Measurements from ENCODE around the gene ASIC4.

The ASIC4 gene

DNA sequence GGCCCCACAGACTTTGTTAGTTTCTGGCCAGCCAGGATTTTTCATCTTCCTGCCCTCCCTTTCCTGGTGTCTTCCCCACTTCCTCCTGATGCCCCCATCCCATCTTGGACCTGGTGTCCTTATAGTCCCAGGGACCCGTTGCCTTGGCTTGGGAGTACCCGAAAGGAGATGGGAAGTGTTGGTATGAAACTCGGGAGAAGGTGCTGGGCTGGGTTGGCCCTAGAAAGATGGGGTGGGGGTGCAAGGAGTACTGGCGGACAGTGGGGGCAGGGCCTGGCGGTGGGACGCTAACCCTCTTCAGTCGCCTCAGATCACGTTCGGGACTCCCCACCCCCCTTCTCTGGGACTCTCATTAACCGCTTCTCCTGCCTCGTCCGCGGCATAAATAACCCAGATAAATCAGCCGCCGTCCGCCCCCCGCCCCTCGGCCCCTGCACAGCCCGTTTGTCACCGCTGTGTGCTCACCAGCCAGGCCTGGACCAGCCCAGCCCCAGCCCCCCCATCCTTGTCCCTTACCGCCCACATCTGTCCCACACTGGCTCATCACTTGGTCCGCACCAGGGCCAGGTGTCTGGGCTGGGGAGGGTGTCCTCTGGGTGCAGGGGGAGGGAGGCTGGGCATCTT is 3.7 kb upstream of the ASIC4 start:
- DNase-seq (ENCODE audit: insufficient read length, low spot score) (no peak), FAIRE-seq (no peak)
- TF ChIP-seq, protein P1, sequence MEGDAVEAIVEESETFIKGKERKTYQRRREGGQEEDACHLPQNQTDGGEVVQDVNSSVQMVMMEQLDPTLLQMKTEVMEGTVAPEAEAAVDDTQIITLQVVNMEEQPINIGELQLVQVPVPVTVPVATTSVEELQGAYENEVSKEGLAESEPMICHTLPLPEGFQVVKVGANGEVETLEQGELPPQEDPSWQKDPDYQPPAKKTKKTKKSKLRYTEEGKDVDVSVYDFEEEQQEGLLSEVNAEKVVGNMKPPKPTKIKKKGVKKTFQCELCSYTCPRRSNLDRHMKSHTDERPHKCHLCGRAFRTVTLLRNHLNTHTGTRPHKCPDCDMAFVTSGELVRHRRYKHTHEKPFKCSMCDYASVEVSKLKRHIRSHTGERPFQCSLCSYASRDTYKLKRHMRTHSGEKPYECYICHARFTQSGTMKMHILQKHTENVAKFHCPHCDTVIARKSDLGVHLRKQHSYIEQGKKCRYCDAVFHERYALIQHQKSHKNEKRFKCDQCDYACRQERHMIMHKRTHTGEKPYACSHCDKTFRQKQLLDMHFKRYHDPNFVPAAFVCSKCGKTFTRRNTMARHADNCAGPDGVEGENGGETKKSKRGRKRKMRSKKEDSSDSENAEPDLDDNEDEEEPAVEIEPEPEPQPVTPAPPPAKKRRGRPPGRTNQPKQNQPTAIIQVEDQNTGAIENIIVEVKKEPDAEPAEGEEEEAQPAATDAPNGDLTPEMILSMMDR (IDR thresholded peaks at IDR 0.05; ENCODE audit: insufficient read depth, missing control alignments) = no peak

DNA sequence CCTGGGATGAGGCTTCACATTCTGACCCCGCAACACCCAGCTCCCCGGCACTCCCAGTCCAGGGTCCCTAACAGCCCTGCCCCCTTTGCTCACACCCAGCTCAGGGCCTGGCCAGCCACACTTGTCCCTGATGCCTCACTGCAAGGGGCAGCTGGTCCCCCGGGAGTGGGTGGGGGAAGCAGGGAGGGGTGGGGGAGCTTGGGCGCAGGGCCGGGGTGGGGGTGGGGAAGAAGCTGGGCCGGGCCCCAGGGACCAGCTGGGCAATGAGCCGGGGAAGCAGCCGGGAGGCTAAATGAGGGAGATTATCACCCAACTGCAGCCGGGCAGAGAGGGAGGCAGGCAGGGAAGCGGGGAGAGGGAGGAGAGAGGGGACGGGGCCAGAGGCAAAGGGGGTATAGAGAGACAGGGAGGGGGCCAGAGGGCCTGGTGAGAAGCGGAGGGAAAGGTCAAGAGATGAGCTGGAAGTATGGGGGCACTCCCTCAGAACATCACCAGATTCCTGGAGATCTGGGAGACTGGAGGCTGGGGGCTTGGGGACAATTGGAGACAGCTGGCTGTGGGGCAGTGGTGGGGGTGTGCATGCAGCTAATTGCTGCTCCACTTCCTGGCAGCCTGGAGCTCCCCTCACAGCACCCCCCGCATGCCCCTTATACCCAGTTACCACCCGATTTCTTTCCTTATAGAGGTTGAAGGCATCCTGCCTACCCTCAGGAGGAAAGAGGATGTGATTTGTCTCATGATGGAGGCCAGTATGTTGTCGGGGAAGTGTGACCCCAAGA is 2.5 kb upstream of the ASIC4 start:
- TF ChIP-seq, protein P1 (IDR thresholded peaks at IDR 0.05; ENCODE audit: insufficient read depth, missing control alignments) = no peak
- FAIRE-seq = no peak
- DNase-seq (ENCODE audit: insufficient read length, low spot score) = peak; percentile 75

DNA sequence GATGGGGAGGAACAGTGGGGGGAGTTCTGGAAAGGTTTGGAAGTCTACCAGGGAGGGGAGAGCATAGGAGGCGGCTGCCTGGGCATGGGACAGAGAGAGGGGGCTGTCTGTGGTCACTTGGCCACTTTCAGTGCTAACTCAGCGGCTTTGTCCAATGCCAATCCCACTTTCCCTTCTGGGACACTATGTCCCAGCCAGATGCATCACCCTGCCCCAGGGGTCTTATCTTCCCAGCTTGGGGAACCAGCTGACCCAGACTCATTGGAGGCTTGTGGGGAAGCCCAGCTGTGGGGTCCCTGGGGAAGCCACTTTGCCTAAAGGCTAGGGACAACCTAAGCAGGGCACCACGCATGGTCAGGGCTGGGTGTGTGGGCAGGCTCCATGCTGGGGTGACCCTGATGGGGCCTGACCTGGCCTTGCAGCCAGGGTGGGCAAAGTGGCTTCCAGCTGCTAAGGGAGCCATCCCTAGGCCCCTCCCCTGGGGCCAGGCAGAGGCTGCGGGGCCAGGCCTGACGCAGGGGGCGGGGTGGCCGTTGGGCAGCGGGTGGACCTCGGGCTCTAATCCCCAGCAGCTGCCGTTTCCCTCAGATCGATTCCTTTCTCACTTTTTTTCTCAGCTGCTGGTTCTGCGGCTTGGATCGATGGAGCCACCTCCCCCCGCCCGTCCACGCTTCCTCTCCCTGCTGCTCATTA is 1.6 kb upstream of the ASIC4 start:
- DNase-seq (ENCODE audit: insufficient read length, low spot score) (peak; percentile 60), FAIRE-seq (no peak)
- TF ChIP-seq, protein P1 (IDR thresholded peaks at IDR 0.05; ENCODE audit: insufficient read depth, missing control alignments) = no peak

DNA sequence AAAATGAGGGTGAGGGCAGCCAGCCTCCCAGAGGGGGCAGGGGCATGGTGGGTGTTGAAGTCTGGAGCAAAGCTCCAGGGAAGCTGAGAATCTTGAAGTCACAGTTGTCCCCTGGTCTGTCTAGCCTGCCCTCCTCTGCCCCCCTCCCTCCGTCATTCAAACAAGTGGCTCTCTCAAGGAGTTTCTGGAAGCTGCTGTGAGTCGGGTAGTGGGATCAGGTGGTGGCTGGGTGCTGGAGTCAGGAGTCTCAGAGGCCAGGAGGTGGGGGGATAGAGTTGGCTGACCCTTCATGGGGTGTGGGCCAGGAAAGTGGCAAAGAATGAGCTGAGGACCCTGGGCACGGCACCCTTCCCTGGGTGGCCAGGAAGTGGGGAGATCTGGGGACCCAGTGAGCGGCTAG is 495 bp upstream of the ASIC4 start:
- FAIRE-seq (no peak), DNase-seq (ENCODE audit: insufficient read length, low spot score) (no peak)
- TF ChIP-seq, protein P1 (IDR thresholded peaks at IDR 0.05; ENCODE audit: insufficient read depth, missing control alignments) = no peak

DNA sequence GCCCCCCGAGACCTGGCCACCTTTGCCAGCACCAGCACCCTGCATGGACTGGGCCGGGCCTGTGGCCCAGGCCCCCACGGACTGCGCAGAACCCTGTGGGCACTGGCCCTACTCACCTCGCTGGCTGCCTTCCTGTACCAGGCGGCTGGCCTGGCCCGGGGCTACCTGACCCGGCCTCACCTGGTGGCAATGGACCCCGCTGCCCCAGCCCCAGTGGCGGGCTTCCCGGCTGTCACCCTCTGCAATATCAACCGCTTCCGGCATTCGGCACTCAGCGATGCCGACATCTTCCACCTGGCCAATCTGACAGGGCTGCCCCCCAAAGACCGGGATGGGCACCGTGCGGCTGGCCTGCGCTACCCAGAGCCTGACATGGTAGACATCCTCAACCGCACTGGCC is 554 bp downstream of the ASIC4 start:
- no peak for DNase-seq (ENCODE audit: insufficient read length, low spot score)
- TF ChIP-seq, protein P1 (IDR thresholded peaks at IDR 0.05; ENCODE audit: insufficient read depth, missing control alignments) = no peak
- FAIRE-seq = no peak

DNA sequence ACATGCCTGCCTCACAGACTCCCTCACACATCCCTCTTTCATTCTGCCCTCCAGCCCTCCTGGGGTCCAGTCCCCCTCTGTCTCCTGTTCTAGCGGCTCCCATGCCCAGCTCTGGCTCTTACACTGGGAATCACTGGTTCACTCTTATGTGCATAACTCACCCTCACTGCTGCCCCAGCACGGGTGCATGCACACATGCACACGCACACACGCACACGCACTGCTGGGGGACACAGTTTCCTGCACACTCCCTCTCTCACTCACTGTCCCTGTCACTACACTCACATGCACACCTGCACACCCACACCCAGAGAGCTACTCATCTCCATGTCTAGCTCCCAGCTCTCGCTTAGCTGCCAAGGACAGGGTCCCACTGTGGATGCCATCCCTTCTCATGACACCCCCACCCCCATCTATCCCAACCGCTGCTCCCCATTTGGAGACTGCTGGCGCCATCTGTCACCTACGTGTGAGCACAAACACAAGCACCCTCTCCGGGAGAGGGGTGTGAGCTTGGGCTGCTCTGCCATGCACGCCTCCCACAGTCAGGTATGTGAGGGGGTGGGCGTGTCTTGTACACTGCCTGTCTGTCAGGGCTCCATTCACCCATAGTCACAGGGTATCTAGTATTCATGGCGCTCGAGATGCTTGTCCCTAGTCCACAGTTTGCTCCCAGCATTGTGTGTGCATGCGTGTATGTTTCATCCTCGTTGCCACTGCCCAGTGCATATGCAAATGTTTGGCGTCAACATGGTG is 1.8 kb downstream of the ASIC4 start:
- FAIRE-seq (no peak), DNase-seq (ENCODE audit: insufficient read length, low spot score) (no peak)
- TF ChIP-seq, protein P1 (IDR thresholded peaks at IDR 0.05; ENCODE audit: insufficient read depth, missing control alignments) = no peak
